ENCODE results near the gene KCNK17. TPM values are rescaled to one million over a fixed set of nuclear protein-coding genes. Genes with fewer than 3 reads are reported as not detected.

Gene KCNK17
- total RNA-seq, 1 experiment from 2014 or later: 1.2 TPM

- peaks cover 6 to 13% of the 10 kb centered on the region in 2 experiments for H3K4me1 Mint-ChIP-seq
- Histone ChIP-seq H2AFZ (ENCODE audit: low read length) (no peak overlapping the region), H3K23me2 (ENCODE audit: insufficient read length, low read depth, low read length, poor library complexity, severe bottlenecking) (no peaks in the 10 kb centered on the region), H4K20me1 (ENCODE audit: control insufficient read depth, insufficient read depth, insufficient read length) (no peaks in the 10 kb centered on the region), H3K18ac (ENCODE audit: insufficient read length, low read depth, low read length) (no peak overlapping the region), H4K5ac (ENCODE audit: insufficient read length, low read depth, low read length) (no peak overlapping the region), H3K56ac (ENCODE audit: insufficient read length, low read depth, low read length) (no peak overlapping the region), H3K27me3 (ENCODE audit: insufficient read depth, low read length) (no peaks in the 10 kb centered on the region), H3K9ac (ENCODE audit: extremely low read depth, insufficient read length, low read length) (no peak overlapping the region), H3K79me2 (ENCODE audit: insufficient read depth, low read length) (no peaks in the 10 kb centered on the region), H3K9me3 (ENCODE audit: control insufficient read depth, low read depth, low read length) (no peaks in the 10 kb centered on the region), H2BK20ac (ENCODE audit: low read depth, low read length, poor library complexity, severe bottlenecking) (no peak overlapping the region), H4K8ac (replicated peaks; ENCODE audit: insufficient read length, low read depth, low read length) (no peak overlapping the region), H3K4me1 (ENCODE audit: insufficient read depth, low read length) (no peaks in the 10 kb centered on the region), H3T11ph (ENCODE audit: low read length) (no peak overlapping the region), H2BK5ac (ENCODE audit: insufficient read length, low read length) (no peak overlapping the region), H3K79me1 (ENCODE audit: insufficient read depth, low read depth, low read length, poor library complexity, severe bottlenecking) (no peaks in the 10 kb centered on the region), H3K4me2 (ENCODE audit: insufficient read depth, insufficient read length, low read length) (no peak overlapping the region), H2BK12ac (ENCODE audit: insufficient read length, low read depth, low read length) (no peak overlapping the region), H3K14ac (ENCODE audit: insufficient read depth, low read length) (no peak overlapping the region), H2BK15ac (ENCODE audit: low read depth, low read length) (no peak overlapping the region), H2BK120ac (ENCODE audit: low read depth, low read length, poor library complexity, severe bottlenecking) (no peak overlapping the region), H3K4ac (ENCODE audit: low read depth, low read length) (no peak overlapping the region), H3K23ac (ENCODE audit: insufficient read length, low read depth, low read length) (no peak overlapping the region), H4K91ac (ENCODE audit: insufficient read length, low read depth, low read length) (no peak overlapping the region), H3K27ac (ENCODE audit: insufficient read length, low read depth, low read length) (no peak overlapping the region), H2AK5ac (ENCODE audit: insufficient read length, low read length) (no peak overlapping the region)
- no peak for DNase-seq
- WGBS (ENCODE audit: extremely low coverage, insufficient read length, low lambda C conversion rate): no CpG with 5 or more reads among the region's 9 CpGs
- peaks cover 15% of the 10 kb centered on the region for H3K27me3 Mint-ChIP-seq (ENCODE audit: low read depth)
- no peak overlapping the region for H3K4me3 Mint-ChIP-seq
- no peaks in the 10 kb centered on the region for H3K9me3 Mint-ChIP-seq
- no peak overlapping the region for H3K27ac Mint-ChIP-seq
- no peak for TF ChIP-seq CTCF (conservative IDR thresholded peaks at IDR 0.05)
- no peaks in the 10 kb centered on the region for H3K36me3 Mint-ChIP-seq (ENCODE audit: insufficient read depth in 1 of 3, low read depth in 3 of 3)
Measured at GRCh38 chr6:39360378-39360777, 46.2 kb upstream of the KCNK17 start.

Data from H9 (cell line).